ENCODE results near the gene COTL1. TPM values are rescaled to one million over a fixed set of nuclear protein-coding genes. Genes with fewer than 3 reads are reported as not detected.

COTL1 gene
- polyA plus RNA-seq, 1 of the 3 experiments (the other 2 are of a cell fraction) = 91.6 TPM

- peaks cover 21% of the 10 kb centered on the region; the same call in 1 of the 2 replicates for H4K20me1 ChIP-seq (ENCODE audit: insufficient read depth)
- 97% methylated on average over 15 of the region's 15 CpGs for WGBS (ENCODE audit: low lambda C conversion rate)
- no peak for DNase-seq
- ChIA-PET POLR2A (no interaction called here), CTCF (no interaction called here)
- peaks cover 87% of the 10 kb centered on the region for H3K79me2 ChIP-seq (ENCODE audit: insufficient read depth)
- no peaks in the 10 kb centered on the region for H3K9me2 ChIP-seq
- H3K4me1 ChIP-seq (ENCODE audit: control insufficient read depth in 1 of 2, insufficient read depth in 2 of 2, low read depth in 1 of 2, low read length in 1 of 2) = peaks cover 15% of the 10 kb centered on the region in 2 experiments; a peak in 3 of 4 replicates
- H3K27me3 ChIP-seq (ENCODE audit: insufficient read depth) = no peaks in the 10 kb centered on the region
- H3K9ac ChIP-seq = no peak overlapping the region
- TF ChIP-seq MEF2A (IDR thresholded peaks at IDR 0.05; ENCODE audit: borderline replicate concordance, low read depth) = no peak
- no peak for TF ChIP-seq SIN3A (IDR thresholded peaks at IDR 0.05; ENCODE audit: borderline replicate concordance, low read depth, low read length)
- TF ChIP-seq TCF12 (IDR thresholded peaks at IDR 0.05) = no peak
- TF ChIP-seq IRF3 (IDR thresholded peaks at IDR 0.05; ENCODE audit: low read depth, low read length) = no peak
- no peak for TF ChIP-seq MAX (IDR thresholded peaks at IDR 0.05; ENCODE audit: low read depth)
- TF ChIP-seq ZBTB33 (IDR thresholded peaks at IDR 0.05; ENCODE audit: borderline replicate concordance, low read depth) = no peak
- TF ChIP-seq CHD2 (IDR thresholded peaks at IDR 0.05; ENCODE audit: low read length, partially characterized antibody) = no peak
- TF ChIP-seq JUND (IDR thresholded peaks at IDR 0.05) = no peak
- no peak for TF ChIP-seq NFIC (IDR thresholded peaks at IDR 0.05; ENCODE audit: borderline replicate concordance)
- no peak overlapping the region for H3K27ac ChIP-seq (ENCODE audit: low read depth in 2 of 2, low read length in 1 of 2)
- H3K4me2 ChIP-seq = no peak overlapping the region
- H3K4me3 ChIP-seq (ENCODE audit: low read depth in 2 of 2, low read length in 1 of 2) = no peak overlapping the region
- peaks cover 0 to 7% of the 10 kb centered on the region in 2 experiments for H3K36me3 ChIP-seq (replicated peaks in 1 of 2; ENCODE audit: control insufficient read depth in 1 of 2, insufficient read depth in 2 of 2, low read length in 1 of 2)
- H3K9me3 ChIP-seq = no peaks in the 10 kb centered on the region
- H2AFZ ChIP-seq (ENCODE audit: low read depth) = no peak overlapping the region
- peaks cover 12% of the 10 kb centered on the region for H3F3A ChIP-seq (replicated peaks; ENCODE audit: insufficient read depth)
These were observed 22.8 kb downstream of the COTL1 start for GRCh38 chr16:84595052-84595481.

- no peaks in the 10 kb centered on the region for H3K27me3 ChIP-seq (ENCODE audit: insufficient read depth)
- H4K20me1 ChIP-seq (ENCODE audit: insufficient read depth) = peaks cover 21% of the 10 kb centered on the region; the same call in 1 of the 2 replicates
- H3K9me3 ChIP-seq = no peaks in the 10 kb centered on the region
- H3K9me2 ChIP-seq = no peaks in the 10 kb centered on the region
- H3K4me2 ChIP-seq = no peak overlapping the region
- H3K4me1 ChIP-seq (ENCODE audit: control insufficient read depth in 1 of 2, insufficient read depth in 2 of 2, low read depth in 1 of 2, low read length in 1 of 2) = peaks cover 12% of the 10 kb centered on the region in 2 experiments; a peak in 3 of 4 replicates
- 86% methylated on average over 9 of the region's 9 CpGs for WGBS (ENCODE audit: low lambda C conversion rate)
- peaks cover 87% of the 10 kb centered on the region for H3K79me2 ChIP-seq (ENCODE audit: insufficient read depth)
- peaks cover 8% of the 10 kb centered on the region for H3F3A ChIP-seq (replicated peaks; ENCODE audit: insufficient read depth)
- no peak overlapping the region for H3K27ac ChIP-seq (ENCODE audit: low read depth in 2 of 2, low read length in 1 of 2)
- no peak for DNase-seq
- POLR2A ChIA-PET = no interaction called here
- no peak overlapping the region for H3K4me3 ChIP-seq (ENCODE audit: low read depth in 2 of 2, low read length in 1 of 2)
- H2AFZ ChIP-seq (ENCODE audit: low read depth) = no peak overlapping the region
- no peak for TF ChIP-seq MAX (IDR thresholded peaks at IDR 0.05; ENCODE audit: low read depth)
- no peak for TF ChIP-seq NFIC (IDR thresholded peaks at IDR 0.05; ENCODE audit: borderline replicate concordance)
- no peak for TF ChIP-seq TCF12 (IDR thresholded peaks at IDR 0.05)
- TF ChIP-seq POLR2AphosphoS5 (IDR thresholded peaks at IDR 0.05; ENCODE audit: low read depth, low read length) = no peak
- TF ChIP-seq GABPA (IDR thresholded peaks at IDR 0.05; ENCODE audit: low read depth) = no peak
- no peak for TF ChIP-seq SIN3A (IDR thresholded peaks at IDR 0.05; ENCODE audit: borderline replicate concordance, low read depth, low read length)
- no peak for TF ChIP-seq ZBTB33 (IDR thresholded peaks at IDR 0.05; ENCODE audit: borderline replicate concordance, low read depth)
- H3K36me3 ChIP-seq (replicated peaks in 1 of 2; ENCODE audit: control insufficient read depth in 1 of 2, insufficient read depth in 2 of 2, low read length in 1 of 2) = peaks cover 3 to 11% of the 10 kb centered on the region in 2 experiments
- CTCF ChIA-PET = interaction anchor here (1.2 kb wide), 1 partner anchor 132 kb away, joined by 4 read pairs; no protein-coding TSS in a partner anchor
- no peak overlapping the region for H3K9ac ChIP-seq
These were observed 23.2 kb downstream of the COTL1 start for GRCh38 chr16:84594725-84595038.

Data from SK-N-SH (cell line).